Forelimb muscle (tissue), 1 donor: Measurements from ENCODE around the gene RPAP2. TPM values are rescaled to one million over a fixed set of nuclear protein-coding genes. Genes with fewer than 3 reads are reported as not detected.
"Not testable (repeated sequence)": the region's sequence is repeated elsewhere in the genome, so short reads cannot be mapped to it uniquely, and the experiment has no call there.

Experiments used
- DNase-seq: peaks from one replicate; pipeline ENCODE4 v3.0.0-alpha.2; 2013; ENCODE audit warnings: low read depth
- polyA plus RNA-seq: library from polyadenylated mRNA; unstranded; fragments of 120-200 nt; gene quantifications from one replicate; pipeline ENCODE4 v1.2.1, GENCODE V29; 2013; ENCODE audit not compliant: insufficient read length

The RPAP2 gene
- polyA plus RNA-seq, 1 donor, result 13.3 TPM

- no peak for DNase-seq
These were observed 77.5 kb downstream of the RPAP2 start for GRCh38 chr1:92376345-92376744.

GRCh38 chr1:92377991-92378390 lies 79.1 kb downstream of the RPAP2 start:
- not testable (repeated sequence) for DNase-seq

- no peak for DNase-seq
These were observed 82.0 kb downstream of the RPAP2 start for GRCh38 chr1:92380867-92381266.

- DNase-seq, result not testable (repeated sequence)
These were observed 95.1 kb downstream of the RPAP2 start for GRCh38 chr1:92393966-92394365.

GRCh38 chr1:92398519-92398918 lies 99.7 kb downstream of the RPAP2 start:
- no peak for DNase-seq

GRCh38 chr1:92399076-92399475 lies 100.2 kb downstream of the RPAP2 start:
- no peak for DNase-seq

- no peak for DNase-seq
These were observed 105.8 kb downstream of the RPAP2 start for GRCh38 chr1:92404661-92405060.

GRCh38 chr1:92408825-92409224 lies 110.0 kb downstream of the RPAP2 start:
- no peak for DNase-seq

- no peak for DNase-seq
These were observed 111.2 kb downstream of the RPAP2 start for GRCh38 chr1:92409946-92410549.

- no peak for DNase-seq
These were observed 111.8 kb downstream of the RPAP2 start for GRCh38 chr1:92410706-92411105.

GRCh38 chr1:92411511-92411910 lies 112.7 kb downstream of the RPAP2 start:
- no peak for DNase-seq

- no peak for DNase-seq
These were observed 120.8 kb downstream of the RPAP2 start for GRCh38 chr1:92419642-92420041.

GRCh38 chr1:92424381-92424780 lies 125.5 kb downstream of the RPAP2 start:
- no peak for DNase-seq

- DNase-seq, result no peak
These were observed 126.8 kb downstream of the RPAP2 start for GRCh38 chr1:92425617-92426016.

- no peak for DNase-seq
These were observed 131.2 kb downstream of the RPAP2 start for GRCh38 chr1:92430030-92430429.

GRCh38 chr1:92434572-92434971 lies 135.7 kb downstream of the RPAP2 start:
- not testable (repeated sequence) for DNase-seq

GRCh38 chr1:92439291-92439690 lies 140.4 kb downstream of the RPAP2 start:
- no peak for DNase-seq

GRCh38 chr1:92441316-92441696 lies 142.4 kb downstream of the RPAP2 start:
- no peak for DNase-seq

- no peak for DNase-seq
These were observed 143.0 kb downstream of the RPAP2 start for GRCh38 chr1:92441697-92442342.

- no peak for DNase-seq
These were observed 143.5 kb downstream of the RPAP2 start for GRCh38 chr1:92442351-92442750.

- no peak for DNase-seq
These were observed 145.0 kb downstream of the RPAP2 start for GRCh38 chr1:92443893-92444292.

GRCh38 chr1:92444351-92444750 lies 145.5 kb downstream of the RPAP2 start:
- no peak for DNase-seq

- DNase-seq, result no peak
These were observed 147.0 kb downstream of the RPAP2 start for GRCh38 chr1:92445865-92446264.

GRCh38 chr1:92446546-92446945 lies 147.7 kb downstream of the RPAP2 start:
- DNase-seq, result no peak
